ENCODE results near the gene PTPRT.

GRCh38 chr20:42785041-42785440, 404.7 kb downstream of the PTPRT start:
- TF ChIP-seq CTCF (IDR thresholded peaks at IDR 0.05) (no peak), POLR2AphosphoS5 (IDR thresholded peaks at IDR 0.05) (no peak)
